GM10847 (cell line): ENCODE measurements around the gene CFAP61.

Experiments used
- POLR2A ChIP-seq: IDR thresholded peaks from 2 replicates; pipeline ENCODE4 v1.6.1; 2011; ENCODE audit not compliant: insufficient read length; ENCODE audit errors: extremely low read depth

Gene CFAP61

DNA sequence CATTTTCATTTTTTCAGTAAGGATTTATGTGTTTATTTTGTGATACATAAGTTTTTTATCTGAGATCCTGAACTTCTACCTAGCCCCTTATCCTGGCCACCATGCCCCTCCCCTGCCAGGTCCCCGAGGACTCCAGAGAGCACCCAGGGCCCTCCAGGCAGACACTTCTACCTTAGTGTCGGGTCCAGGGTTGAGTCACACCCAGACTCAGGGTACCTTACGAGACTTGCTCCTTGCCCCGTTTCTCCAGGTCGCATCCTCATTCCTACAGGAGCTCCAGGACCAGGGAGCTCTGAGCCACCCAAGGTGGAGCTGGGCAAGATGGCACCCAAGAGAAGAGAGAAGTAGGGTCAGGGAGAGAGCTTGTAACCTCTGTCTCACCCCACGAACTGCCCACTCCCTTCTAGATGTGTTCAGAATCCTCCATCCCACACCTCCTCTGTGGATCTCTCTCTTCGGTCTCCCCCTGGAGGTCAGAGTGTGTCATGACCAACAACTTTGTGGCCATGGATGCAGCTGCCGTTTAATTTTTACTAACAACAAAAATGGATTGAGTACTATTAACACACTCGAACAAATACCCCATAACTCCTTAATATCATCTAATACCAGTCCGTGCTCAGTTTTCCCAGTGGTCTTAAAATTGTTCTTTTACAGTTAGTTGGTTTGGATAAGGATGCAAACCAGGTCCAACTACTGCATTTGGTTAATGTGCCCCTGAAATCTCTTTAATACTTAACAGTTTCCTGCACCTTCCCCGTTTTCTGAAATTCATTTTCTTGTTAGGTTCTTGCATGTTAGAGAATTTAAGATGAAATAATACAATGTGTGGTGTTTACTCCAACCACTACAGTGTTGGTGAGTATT is 185.0 kb downstream of the CFAP61 start:
- no peak for TF ChIP-seq POLR2A

GRCh38 chr20:20241976-20242375 is 189.6 kb downstream of the CFAP61 start:
- no peak for TF ChIP-seq POLR2A

- TF ChIP-seq POLR2A: no peak
These were observed 194.8 kb downstream of the CFAP61 start for GRCh38 chr20:20246996-20247633.

DNA sequence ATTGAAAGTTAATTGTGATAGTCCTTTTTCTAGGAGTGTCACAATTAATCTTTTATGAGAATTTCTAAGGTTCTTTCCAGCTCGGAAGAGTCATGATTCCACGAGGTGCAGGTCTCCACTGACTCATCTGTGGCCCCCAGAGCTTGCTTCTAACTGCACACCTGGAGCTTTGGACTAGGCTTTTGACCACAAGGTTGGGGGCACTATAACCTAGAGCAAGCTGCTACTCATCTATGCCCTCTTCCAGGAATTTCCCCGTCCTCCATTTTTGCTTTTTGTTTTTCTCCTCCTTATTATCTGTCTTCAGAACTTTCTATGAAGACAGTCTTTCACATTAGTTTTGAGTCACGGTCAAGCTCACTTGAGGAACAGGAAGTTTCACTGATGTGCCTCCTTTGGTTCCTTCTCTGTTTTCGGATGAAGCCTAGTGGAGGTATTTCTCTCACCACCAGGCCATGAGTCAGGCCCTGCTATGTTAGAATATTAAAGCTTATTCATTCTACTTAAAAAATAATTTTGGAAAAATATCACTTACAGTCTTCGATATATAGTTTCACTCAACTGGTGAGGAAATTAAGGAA is 196.4 kb downstream of the CFAP61 start:
- no peak for TF ChIP-seq POLR2A

GRCh38 chr20:20251317-20251716 is 199.0 kb downstream of the CFAP61 start:
- TF ChIP-seq POLR2A: no peak

- no peak for TF ChIP-seq POLR2A
These were observed 199.5 kb downstream of the CFAP61 start for GRCh38 chr20:20251836-20252235.

DNA sequence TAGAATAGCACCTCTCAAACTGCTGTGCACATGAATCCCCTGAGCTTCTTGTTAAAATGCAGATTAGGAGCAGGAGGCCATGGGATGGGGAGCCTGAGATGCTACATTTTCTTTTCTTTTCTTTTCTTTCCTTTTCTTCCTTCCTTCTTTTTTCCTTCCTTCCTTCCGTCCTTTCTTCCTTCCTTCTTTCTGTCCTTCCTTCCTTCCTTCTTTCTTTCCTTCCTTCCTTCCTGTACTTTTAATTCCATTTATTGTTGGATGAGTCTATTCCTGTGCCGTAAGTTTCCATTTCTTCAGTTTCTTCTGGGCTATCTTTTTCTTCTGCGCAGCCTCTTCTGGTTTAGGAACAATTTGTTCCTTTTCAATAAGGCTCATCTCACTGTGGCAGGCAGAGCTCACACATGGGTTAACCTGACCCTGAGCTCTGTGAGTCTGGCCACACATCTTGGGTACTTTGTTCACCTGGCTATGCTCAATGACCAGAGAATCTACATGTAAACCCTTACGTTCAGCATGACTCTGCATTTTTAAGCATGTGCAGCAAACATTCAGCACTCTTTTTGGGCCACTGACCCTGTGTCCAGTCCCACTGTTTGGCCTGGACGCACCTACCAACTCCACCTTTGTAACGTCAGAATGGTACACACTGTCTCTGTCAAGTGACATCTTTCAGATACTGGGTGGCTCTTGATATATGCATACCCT is 200.9 kb downstream of the CFAP61 start:
- no peak for TF ChIP-seq POLR2A

DNA sequence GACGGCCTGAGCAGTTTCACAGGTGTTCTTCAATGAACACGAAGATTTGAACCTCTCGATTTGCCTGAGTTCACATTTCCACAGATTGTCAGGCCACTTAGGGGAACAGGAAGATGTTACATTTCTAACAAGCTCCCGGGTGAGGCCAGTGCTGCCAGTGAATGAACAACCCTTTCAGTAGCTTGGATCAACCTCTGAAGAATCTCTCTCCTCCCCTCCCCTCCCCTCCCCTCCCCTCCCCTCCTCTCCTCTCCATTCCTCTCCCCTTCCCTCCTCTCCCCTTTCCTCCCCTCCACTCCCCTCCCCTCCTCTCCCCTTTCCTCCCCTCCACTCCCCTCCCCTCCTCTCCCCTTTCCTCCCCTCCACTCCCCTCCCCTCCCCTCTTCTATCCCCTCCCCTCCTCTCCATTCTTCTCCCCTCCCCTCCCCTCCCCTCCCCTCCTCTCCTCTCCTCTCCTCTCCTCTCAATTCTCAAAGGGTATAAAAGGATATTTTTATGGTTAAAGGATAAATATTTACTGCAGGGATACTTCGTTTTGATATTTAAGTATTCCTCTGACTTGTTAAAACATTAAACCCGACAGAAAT is 201.5 kb downstream of the CFAP61 start:
- TF ChIP-seq POLR2A: no peak

- no peak for TF ChIP-seq POLR2A
These were observed 202.8 kb downstream of the CFAP61 start for GRCh38 chr20:20255099-20255498.

DNA sequence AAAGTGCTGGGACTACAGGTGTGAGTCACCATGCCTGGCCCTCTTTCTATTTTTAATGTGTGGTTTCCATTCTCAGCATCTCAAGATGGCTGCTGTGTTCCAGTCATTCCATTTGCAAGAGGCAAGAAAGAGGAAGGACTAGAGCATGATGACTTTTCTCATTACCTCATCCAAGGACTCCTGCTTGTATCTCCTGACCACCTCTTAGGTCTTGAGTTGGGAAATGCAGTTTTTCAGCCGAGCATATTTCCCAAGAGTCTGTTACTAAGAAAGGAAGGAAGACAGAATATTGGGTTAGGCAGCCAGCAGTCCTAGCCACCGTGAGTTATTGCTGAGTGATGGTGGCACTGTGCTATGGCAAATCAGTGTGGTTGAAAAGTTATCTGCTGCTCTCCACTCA is 207.2 kb downstream of the CFAP61 start:
- TF ChIP-seq POLR2A: no peak

DNA sequence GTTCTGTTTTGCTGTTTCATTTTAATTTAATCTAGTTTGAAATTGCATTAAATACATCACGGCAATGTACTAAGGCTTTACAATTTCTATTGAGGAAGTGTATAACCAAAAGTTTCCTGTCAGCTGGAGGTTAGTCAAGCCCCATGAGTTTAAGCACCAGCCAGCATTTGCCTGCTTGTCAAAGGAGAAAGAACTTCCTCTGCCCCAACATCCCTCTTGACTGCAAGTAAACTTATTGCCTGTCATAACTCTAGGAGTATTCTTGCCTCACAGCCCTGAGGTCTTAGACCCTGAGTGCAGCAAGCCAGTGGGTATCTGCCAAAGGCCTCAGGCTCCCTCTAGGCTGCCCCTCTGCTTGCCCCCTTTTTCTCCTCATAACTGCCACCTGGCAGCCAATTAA is 208.8 kb downstream of the CFAP61 start:
- no peak for TF ChIP-seq POLR2A

DNA sequence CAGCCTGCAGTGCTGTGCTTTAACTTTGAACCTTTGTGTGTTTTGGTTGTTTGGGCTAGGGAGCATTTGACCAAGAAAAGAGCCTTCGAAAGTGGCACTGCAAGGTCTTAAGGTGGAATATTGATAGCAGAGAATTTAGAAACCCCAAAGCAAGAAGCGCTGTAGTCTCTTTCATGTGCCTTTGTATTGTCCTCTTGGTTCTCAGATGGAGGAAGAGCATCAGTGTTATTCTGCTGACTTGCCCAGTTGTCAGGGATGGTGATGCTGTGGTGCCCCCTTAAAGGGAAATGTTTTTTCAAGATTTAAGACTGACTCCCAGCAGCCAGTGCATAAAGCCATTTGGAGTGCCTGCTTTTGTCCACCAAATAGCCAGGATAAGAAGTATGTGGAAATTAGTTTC is 212.9 kb downstream of the CFAP61 start:
- TF ChIP-seq POLR2A: no peak

DNA sequence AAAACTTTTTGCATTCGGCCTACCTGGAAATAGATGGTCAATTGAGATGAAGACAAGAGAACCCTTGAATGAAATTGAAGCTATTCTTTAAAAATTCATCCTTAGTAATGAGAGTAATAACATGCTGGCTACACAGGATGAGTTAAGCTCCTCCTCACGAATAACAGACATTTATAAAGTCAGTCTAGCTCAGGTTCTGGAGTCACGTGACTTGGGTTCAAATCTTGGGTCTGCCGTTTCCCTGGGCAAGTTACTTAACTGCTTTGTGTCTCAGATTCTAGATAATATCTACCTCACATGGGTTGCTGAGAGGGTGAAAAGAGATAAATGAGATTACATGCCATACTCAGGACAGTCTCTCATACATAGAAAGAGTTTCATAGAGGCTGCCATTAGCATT is 214.2 kb downstream of the CFAP61 start:
- TF ChIP-seq POLR2A: no peak

GRCh38 chr20:20267685-20268370 is 215.5 kb downstream of the CFAP61 start:
- no peak for TF ChIP-seq POLR2A

DNA sequence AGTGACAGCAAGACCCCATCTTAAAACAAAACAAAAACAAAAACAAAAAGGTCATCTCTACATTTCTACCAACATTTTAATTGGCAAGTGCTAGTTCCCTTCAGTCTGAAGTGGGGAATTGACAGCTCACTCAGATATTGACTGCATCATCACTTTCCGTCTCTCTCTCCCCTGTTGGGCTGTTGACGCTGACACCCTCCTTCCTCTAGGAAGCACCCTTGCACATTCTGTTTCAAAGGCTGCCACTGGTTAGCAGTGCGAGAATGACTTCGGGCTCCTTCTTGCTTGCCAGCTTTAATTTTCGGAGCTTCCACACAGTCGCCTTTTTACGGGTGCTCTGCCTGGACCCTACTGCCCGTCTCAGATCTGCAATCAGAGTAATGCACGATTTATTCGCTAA is 218.9 kb downstream of the CFAP61 start:
- no peak for TF ChIP-seq POLR2A
